Thoracic aorta (tissue), 2 donors: ENCODE measurements around the gene ANKRD61. TPM values are rescaled to one million over a fixed set of nuclear protein-coding genes. Genes with fewer than 3 reads are reported as not detected.

Experiments used
- ATAC-seq: fragments of 150-250 bp; one replicate; pipeline ENCODE4 v1.8.0; 2017; ENCODE audit warnings: low read depth; ENCODE audit not compliant: insufficient number of reproducible peaks, low FRiP score
- DNase-seq: peaks from one replicate; pipeline ENCODE4 v3.0.0-alpha.2; 2020; ENCODE audit warnings: low spot score
- H3K27ac ChIP-seq, 2 donors: fragments of 200-600 bp; sonication (generic); 1 replicate in 1 of 2; 2 replicates in 1 of 2; pipeline ENCODE4 v1.5.1; 2016; ENCODE audit warnings: mild to moderate bottlenecking in 2 of 2, moderate library complexity in 2 of 2
- H3K27me3 ChIP-seq: fragments of 200-600 bp; sonication (generic); replicated peaks from 2 replicates; pipeline ENCODE4 v1.6.0; 2016; ENCODE audit warnings: mild to moderate bottlenecking; ENCODE audit not compliant: insufficient read depth
- H3K36me3 ChIP-seq: fragments of 200-600 bp; sonication (generic); one replicate; pipeline ENCODE4 v1.5.1; 2016
- H3K4me1 ChIP-seq, 2 donors: fragments of 200-600 bp; sonication (generic); 1 replicate in 1 of 2; 2 replicates in 1 of 2; pipeline versions ENCODE4 v1.5.1 to v1.6.0; 2016; ENCODE audit warnings: low read depth in 2 of 2, mild to moderate bottlenecking in 1 of 2; ENCODE audit not compliant: control insufficient read depth in 1 of 2
- H3K4me3 ChIP-seq: fragments of 200-600 bp; sonication (generic); 2 replicates; pipeline ENCODE4 v1.5.1; 2016; ENCODE audit warnings: mild to moderate bottlenecking
- H3K9me3 ChIP-seq: fragments of 200-600 bp; sonication (generic); 2 replicates; pipeline ENCODE4 v1.5.1; 2016
- total RNA-seq, 2 donors: library from RNA; depleted of rRNA; stranded (reverse); fragments of >200 nt; gene quantifications; one replicate each; pipeline versions ENCODE4 v1.1.0 to v1.2.3, GENCODE V29; 2016
- TF ChIP-seq, protein P1 (sequence below): fragments of 200-600 bp; sonication (generic); IDR thresholded peaks from one replicate; pipeline ENCODE4 v1.5.1; 2019; ENCODE audit warnings: antibody characterized with exemption

ANKRD61 gene
- total RNA-seq, 2 donors from 2014 or later = not detected

- TF ChIP-seq, protein P1, sequence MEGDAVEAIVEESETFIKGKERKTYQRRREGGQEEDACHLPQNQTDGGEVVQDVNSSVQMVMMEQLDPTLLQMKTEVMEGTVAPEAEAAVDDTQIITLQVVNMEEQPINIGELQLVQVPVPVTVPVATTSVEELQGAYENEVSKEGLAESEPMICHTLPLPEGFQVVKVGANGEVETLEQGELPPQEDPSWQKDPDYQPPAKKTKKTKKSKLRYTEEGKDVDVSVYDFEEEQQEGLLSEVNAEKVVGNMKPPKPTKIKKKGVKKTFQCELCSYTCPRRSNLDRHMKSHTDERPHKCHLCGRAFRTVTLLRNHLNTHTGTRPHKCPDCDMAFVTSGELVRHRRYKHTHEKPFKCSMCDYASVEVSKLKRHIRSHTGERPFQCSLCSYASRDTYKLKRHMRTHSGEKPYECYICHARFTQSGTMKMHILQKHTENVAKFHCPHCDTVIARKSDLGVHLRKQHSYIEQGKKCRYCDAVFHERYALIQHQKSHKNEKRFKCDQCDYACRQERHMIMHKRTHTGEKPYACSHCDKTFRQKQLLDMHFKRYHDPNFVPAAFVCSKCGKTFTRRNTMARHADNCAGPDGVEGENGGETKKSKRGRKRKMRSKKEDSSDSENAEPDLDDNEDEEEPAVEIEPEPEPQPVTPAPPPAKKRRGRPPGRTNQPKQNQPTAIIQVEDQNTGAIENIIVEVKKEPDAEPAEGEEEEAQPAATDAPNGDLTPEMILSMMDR = no peak
- Histone ChIP-seq H3K27me3 (no peaks in the 10 kb centered on the region), H3K4me1 (peaks cover 0 to 10% of the 10 kb centered on the region in 2 donors), H3K9me3 (no peaks in the 10 kb centered on the region), H3K36me3 (peaks cover 29% of the 10 kb centered on the region), H3K27ac (no peak overlapping the region), H3K4me3 (no peak overlapping the region)
- ATAC-seq = no peak
- DNase-seq = no peak
These were observed 14.6 kb upstream of the ANKRD61 start for GRCh38 chr7:6016653-6016966.

- H3K36me3 ChIP-seq = peaks cover 63% of the 10 kb centered on the region
- no peaks in the 10 kb centered on the region for H3K9me3 ChIP-seq
- H3K27ac ChIP-seq = no peak overlapping the region
- DNase-seq (no peak), ATAC-seq (no peak)
- no peak overlapping the region for H3K4me3 ChIP-seq
- H3K27me3 ChIP-seq = no peaks in the 10 kb centered on the region
- H3K4me1 ChIP-seq = peaks cover 0 to 6% of the 10 kb centered on the region in 2 donors
- TF ChIP-seq, protein P1 = no peak
These were observed 10.5 kb upstream of the ANKRD61 start for GRCh38 chr7:6020371-6021286.

GRCh38 chr7:6022707-6023106, 8.5 kb upstream of the ANKRD61 start:
- Histone ChIP-seq H3K4me3 (no peak overlapping the region), H3K27me3 (no peaks in the 10 kb centered on the region), H3K9me3 (no peaks in the 10 kb centered on the region), H3K4me1 (no peaks in the 10 kb centered on the region), H3K27ac (no peak overlapping the region), H3K36me3 (peaks cover 78% of the 10 kb centered on the region)
- ATAC-seq (no peak), DNase-seq (no peak)
- TF ChIP-seq, protein P1 = no peak

- Histone ChIP-seq H3K36me3 (peaks cover 79% of the 10 kb centered on the region), H3K9me3 (no peaks in the 10 kb centered on the region), H3K27ac (no peak overlapping the region), H3K4me1 (no peaks in the 10 kb centered on the region), H3K4me3 (no peak overlapping the region), H3K27me3 (no peaks in the 10 kb centered on the region)
- TF ChIP-seq, protein P1 = no peak
- DNase-seq (no peak), ATAC-seq (no peak)
These were observed 7.2 kb upstream of the ANKRD61 start for GRCh38 chr7:6023974-6024435.

- TF ChIP-seq, protein P1 = no peak
- peak overlapping the region; percentile 20 to 21 for H3K27ac ChIP-seq
- H3K9me3 ChIP-seq = no peaks in the 10 kb centered on the region
- peak; percentile 19 for DNase-seq
- H3K36me3 ChIP-seq = peaks cover 72% of the 10 kb centered on the region
- ATAC-seq = no peak
- no peaks in the 10 kb centered on the region for H3K27me3 ChIP-seq
- no peaks in the 10 kb centered on the region for H3K4me1 ChIP-seq
- peak overlapping the region; percentile 43 for H3K4me3 ChIP-seq
These were observed 5.0 kb upstream of the ANKRD61 start for GRCh38 chr7:6026011-6026819.
